Activated CD4-positive, CD25-positive, alpha-beta regulatory T cell treated with anti-CD3 and anti-CD28 coated beads, Interleukin-2, amount 50 U/mL, for 24 hours (primary cell): ENCODE measurements around the gene ACAT2.
"Not testable (repeated sequence)": the region's sequence is repeated elsewhere in the genome, so short reads cannot be mapped to it uniquely, and the experiment has no call there.

Experiments
- ATAC-seq, 2 donors: fragments of 150-1000 bp; cut with Tn5 transposase; one replicate each; pipeline ENCODE4 v1.10.0; 2021; ENCODE audit warnings: mild to moderate bottlenecking in 1 of 2, moderate library complexity in 1 of 2

ACAT2 gene

GRCh38 chr6:159816775-159817174, 54.9 kb downstream of the ACAT2 start:
- ATAC-seq = not testable (repeated sequence)

- no peak for ATAC-seq
Measured at GRCh38 chr6:159817951-159818739, 56.3 kb downstream of the ACAT2 start.

DNA sequence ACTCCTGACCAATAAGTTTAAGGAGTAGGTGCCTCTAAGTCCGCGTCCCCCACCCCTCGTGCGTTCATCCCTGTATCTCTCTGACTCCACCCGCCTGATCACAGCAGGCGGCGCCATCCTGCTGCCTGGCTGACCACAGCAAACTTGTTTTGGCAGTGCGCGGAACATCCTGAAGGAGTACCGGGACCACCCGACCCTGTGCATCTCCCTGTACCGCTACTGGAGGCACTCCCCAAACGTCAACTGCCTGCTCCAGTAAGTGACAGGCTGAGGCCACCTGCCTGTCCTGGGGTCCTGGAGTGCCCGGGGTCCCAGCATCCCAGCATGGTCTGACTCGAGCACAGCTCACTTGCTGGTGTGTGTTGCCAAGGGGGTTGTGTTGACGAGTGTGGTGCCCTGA, 57.3 kb downstream of the ACAT2 start:
- no peak for ATAC-seq

GRCh38 chr6:159819932-159820640, 58.2 kb downstream of the ACAT2 start:
- peak; percentile 60 to 61 for ATAC-seq

- no peak for ATAC-seq
Measured at GRCh38 chr6:159821122-159821521, 59.3 kb downstream of the ACAT2 start.

GRCh38 chr6:159821726-159822125, 59.9 kb downstream of the ACAT2 start:
- ATAC-seq = no peak

- ATAC-seq = no peak
Measured at GRCh38 chr6:159823953-159824352, 62.1 kb downstream of the ACAT2 start.

- ATAC-seq = not testable (repeated sequence)
Measured at GRCh38 chr6:159824690-159825089, 62.8 kb downstream of the ACAT2 start.

- ATAC-seq = no peak
Measured at GRCh38 chr6:159826004-159826403, 64.2 kb downstream of the ACAT2 start.

GRCh38 chr6:159826968-159827647, 65.3 kb downstream of the ACAT2 start:
- no peak for ATAC-seq

DNA sequence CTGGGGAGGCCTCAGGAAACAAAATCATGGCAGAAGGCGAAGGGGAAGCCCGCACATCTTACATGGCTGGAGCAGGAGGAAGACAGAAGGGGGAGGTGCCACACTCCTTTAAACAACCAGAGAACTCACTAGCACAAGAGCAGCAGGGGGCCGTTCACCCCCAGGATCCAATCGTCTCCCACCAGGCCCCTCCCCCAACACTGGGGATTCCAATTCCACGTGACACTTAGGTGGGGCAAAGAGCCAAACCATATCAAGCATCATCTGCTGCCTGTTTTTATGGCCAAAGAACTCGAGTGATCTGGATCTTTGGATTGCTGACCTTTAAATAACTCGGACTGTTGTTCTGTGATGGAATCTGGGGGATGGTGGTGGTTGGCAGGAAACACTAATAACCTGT, 66.2 kb downstream of the ACAT2 start:
- ATAC-seq = no peak
